Measurements from ENCODE around the gene ANKRD49.

The ANKRD49 gene

GRCh38 chr11:94507485-94507884, 13.7 kb downstream of the ANKRD49 start:
- no peak for DNase-seq (ENCODE audit: low read depth)

- DNase-seq (ENCODE audit: low read depth): peak; percentile 27
Observed at GRCh38 chr11:94511932-94512781, 18.4 kb downstream of the ANKRD49 start, which contains the start of gene C11orf97. TSS of gene C11orf97 (plus strand) at chr11:94512461. CDS start at chr11:94512529, 68 bp downstream.

- no peak for DNase-seq (ENCODE audit: low read depth)
Observed at GRCh38 chr11:94513091-94513490, 19.3 kb downstream of the ANKRD49 start.

GRCh38 chr11:94515398-94515797, 21.6 kb downstream of the ANKRD49 start:
- no peak for DNase-seq (ENCODE audit: low read depth)

GRCh38 chr11:94516725-94517124, 22.9 kb downstream of the ANKRD49 start:
- DNase-seq (ENCODE audit: low read depth): no peak

- DNase-seq (ENCODE audit: low read depth): no peak
Observed at GRCh38 chr11:94518300-94518699, 24.5 kb downstream of the ANKRD49 start.

- DNase-seq (ENCODE audit: low read depth): no peak
Observed at GRCh38 chr11:94519478-94520084, 25.8 kb downstream of the ANKRD49 start.

GRCh38 chr11:94521684-94522083, 27.9 kb downstream of the ANKRD49 start:
- no peak for DNase-seq (ENCODE audit: low read depth)

- no peak for DNase-seq (ENCODE audit: low read depth)
Observed at GRCh38 chr11:94524341-94524740, 30.6 kb downstream of the ANKRD49 start.

GRCh38 chr11:94525546-94526324, 32.0 kb downstream of the ANKRD49 start:
- no peak for DNase-seq (ENCODE audit: low read depth)

GRCh38 chr11:94526645-94527438, 33.1 kb downstream of the ANKRD49 start:
- no peak for DNase-seq (ENCODE audit: low read depth)

GRCh38 chr11:94528551-94528950, 34.8 kb downstream of the ANKRD49 start:
- DNase-seq (ENCODE audit: low read depth): no peak

GRCh38 chr11:94532211-94532610, 38.4 kb downstream of the ANKRD49 start:
- no peak for DNase-seq (ENCODE audit: low read depth)

- DNase-seq (ENCODE audit: low read depth): no peak
Observed at GRCh38 chr11:94533206-94533605, 39.4 kb downstream of the ANKRD49 start.

- DNase-seq (ENCODE audit: low read depth): no peak
Observed at GRCh38 chr11:94533696-94534630, 40.2 kb downstream of the ANKRD49 start.

- no peak for DNase-seq (ENCODE audit: low read depth)
Observed at GRCh38 chr11:94536386-94536785, 42.6 kb downstream of the ANKRD49 start.

GRCh38 chr11:94537031-94537600, 43.3 kb downstream of the ANKRD49 start:
- DNase-seq (ENCODE audit: low read depth): no peak

GRCh38 chr11:94539420-94539819, 45.6 kb downstream of the ANKRD49 start:
- no peak for DNase-seq (ENCODE audit: low read depth)

GRCh38 chr11:94543695-94544645, 50.2 kb downstream of the ANKRD49 start, which contains the start of gene FUT4:
TSS of gene FUT4 (plus strand) at chr11:94543921. CDS start at chr11:94544134, 213 bp downstream.
- DNase-seq (ENCODE audit: low read depth): peak; percentile 43
